Sigmoid colon (tissue), 7 donors: ENCODE measurements around the gene MRPL4. TPM values are rescaled to one million over a fixed set of nuclear protein-coding genes. Genes with fewer than 3 reads are reported as not detected.

Experiments
- DNase-seq: peaks from one replicate; pipeline ENCODE4 v3.0.0-alpha.2; 2019
- H3K27ac ChIP-seq, 4 donors: fragments of 200-600 bp; sonication (generic); one replicate each; pipeline ENCODE4 v1.5.1; 2016 to 2019; ENCODE audit warnings: mild to moderate bottlenecking in 1 of 4
- H3K27me3 ChIP-seq, 3 donors: fragments of 200-600 bp; sonication (generic); one replicate each; pipeline ENCODE4 v1.5.1; 2019; ENCODE audit warnings: mild to moderate bottlenecking in 1 of 3
- H3K36me3 ChIP-seq, 4 donors: fragments of 200-600 bp; sonication (generic); one replicate each; pipeline ENCODE4 v1.5.1; 2016 to 2019
- H3K4me1 ChIP-seq, 4 donors: fragments of 200-600 bp; sonication (generic); one replicate each; pipeline ENCODE4 v1.5.1; 2017 to 2019
- H3K4me3 ChIP-seq, 4 donors: fragments of 200-600 bp; sonication (generic); one replicate each; pipeline ENCODE4 v1.5.1; 2017 to 2019; ENCODE audit warnings: mild to moderate bottlenecking in 2 of 4, moderate library complexity in 1 of 4
- H3K9me3 ChIP-seq, 4 donors: fragments of 200-600 bp in 3 of 4; sonication (generic) in 3 of 4; one replicate each; pipeline versions ENCODE4 v1.5.1 to v1.6.1; 2013 to 2019
- CTCF ChIP-seq, 4 experiments: fragments of 450-650 bp in 3 of 4; fragments of 200-600 bp in 1 of 4; IDR thresholded peaks; one replicate each; pipeline ENCODE4 v1.5.1; 2016 to 2019; ENCODE audit warnings: antibody characterized with exemption in 4 of 4, mild to moderate bottlenecking in 3 of 4, moderate library complexity in 2 of 4
- EP300 ChIP-seq, 4 donors: sonication (generic); formaldehyde crosslinking; IDR thresholded peaks; one replicate each; pipeline ENCODE4 v1.6.1; 2017; ENCODE audit warnings: antibody characterized with exemption in 4 of 4
- POLR2A ChIP-seq, 2 donors: fragments of 450-650 bp; IDR thresholded peaks; one replicate each; pipeline ENCODE4 v1.6.1; 2016; ENCODE audit warnings: antibody characterized with exemption in 2 of 2, mild to moderate bottlenecking in 2 of 2, moderate library complexity in 2 of 2
- POLR2AphosphoS5 ChIP-seq, 4 donors: sonication (generic); formaldehyde crosslinking; IDR thresholded peaks; one replicate each; pipeline ENCODE4 v1.6.1; 2017; ENCODE audit warnings: antibody characterized with exemption in 4 of 4
- WGBS, 2 donors: extraction: QIAGEN DNeasy Blood & Tissue Kit; methylation state at CpG; one replicate each; pipeline ENCODE4 v1.1.7; 2013; 5-methylcytosine and 5-hydroxymethylcytosine counted together
- intact Hi-C: fragments of 100-400 bp; cut with DNase I; formaldehyde crosslinking; loops from one replicate; pipeline ENCODE4 v1.15.1; 2023
- polyA plus RNA-seq, 3 donors: library from polyadenylated mRNA; stranded (reverse); fragments of 200-250 nt; gene quantifications; one replicate each; pipeline ENCODE4 v1.2.3, GENCODE V29; 2013
- total RNA-seq, 4 donors: library from RNA; depleted of rRNA; stranded (reverse); fragments of >200 nt; gene quantifications; one replicate each; pipeline ENCODE4 v1.1.0, GENCODE V29; 2016
- donor health status: healthy with polysubstance abuse.
- donor health status: Bipolar disorder and iron deficiency.
- donor health status: healthy.

MRPL4 gene
- total and polyA plus RNA-seq, 7 donors = 37.9 to 85.2 (median 56.7) TPM

- intact Hi-C loops = no loop called here
- no peak for DNase-seq
- Histone ChIP-seq H3K4me1 (peaks cover 2 to 36% (median 23%) of the 10 kb centered on the region in 4 donors), H3K27ac (peak overlapping the region; percentile 82 to 89 (median 88)), H3K4me3 (peak overlapping the region in 1 of 4 donors; percentile 99), H3K27me3 (no peaks in the 10 kb centered on the region), H3K9me3 (no peaks in the 10 kb centered on the region), H3K36me3 (peaks cover 0 to 13% (median 4%) of the 10 kb centered on the region in 4 donors)
- 81% methylated on average over 5 of the region's 5 CpGs for WGBS, 2 donors
- TF ChIP-seq CTCF (IDR thresholded peaks at IDR 0.05) = no peak
Observed at GRCh38 chr19:10228393-10228792, 23.6 kb upstream of the MRPL4 start.

GRCh38 chr19:10228920-10229319, 23.1 kb upstream of the MRPL4 start:
- peak overlapping the region; percentile 82 to 89 (median 88) for H3K27ac ChIP-seq
- peaks cover 2 to 36% (median 23%) of the 10 kb centered on the region in 4 donors for H3K4me1 ChIP-seq
- intact Hi-C loops = no loop called here
- no peak for DNase-seq
- WGBS, 2 donors = 28 to 37% methylated on average over 2 of the region's 2 CpGs
- H3K36me3 ChIP-seq = peaks cover 0 to 8% (median 2%) of the 10 kb centered on the region in 4 donors
- H3K27me3 ChIP-seq = no peaks in the 10 kb centered on the region
- no peaks in the 10 kb centered on the region for H3K9me3 ChIP-seq
- TF ChIP-seq POLR2AphosphoS5 (IDR thresholded peaks at IDR 0.05) (no peak), POLR2A (IDR thresholded peaks at IDR 0.05) (no peak), EP300 (IDR thresholded peaks at IDR 0.05) (no peak), CTCF (IDR thresholded peaks at IDR 0.05) (peak in 3 of 4 experiments; percentile 19 to 35 (median 21))
- H3K4me3 ChIP-seq = peak overlapping the region in 3 of 4 donors; percentile 88 to 99 (median 98)

- Histone ChIP-seq H3K27me3 (no peaks in the 10 kb centered on the region), H3K4me1 (peaks cover 2 to 36% (median 23%) of the 10 kb centered on the region in 4 donors), H3K4me3 (peak overlapping the region; percentile 66 to 99 (median 93)), H3K27ac (peak overlapping the region; percentile 82 to 89 (median 88)), H3K36me3 (no peaks in the 10 kb centered on the region), H3K9me3 (no peaks in the 10 kb centered on the region)
- peak; percentile 80 for DNase-seq
- intact Hi-C loops = loop anchor here (2.0 kb wide), 1 partner anchor 20 kb away; no protein-coding TSS in a partner anchor
- peak in 1 of 4 donors; percentile 40 for TF ChIP-seq POLR2AphosphoS5 (IDR thresholded peaks at IDR 0.05)
- TF ChIP-seq EP300 (IDR thresholded peaks at IDR 0.05) = no peak
- no peak for TF ChIP-seq POLR2A (IDR thresholded peaks at IDR 0.05)
- 1 to 2% methylated on average over 70 of the region's 70 CpGs for WGBS, 2 donors
Observed at GRCh38 chr19:10230173-10230860, 21.7 kb upstream of the MRPL4 start.

GRCh38 chr19:10230861-10231611, 21.0 kb upstream of the MRPL4 start, which contains the start of gene S1PR2:
TSS of gene S1PR2 (minus strand) at chr19:10231331. CDS start at chr19:10224905, 6,426 bp downstream.
- Histone ChIP-seq H3K36me3 (no peaks in the 10 kb centered on the region), H3K4me3 (peak within 1 kb of the TSS; percentile 66 to 99 (median 93)), H3K9me3 (no peaks in the 10 kb centered on the region), H3K4me1 (peaks cover 2 to 35% (median 19%) of the 10 kb centered on the region in 4 donors), H3K27ac (peak within 1 kb of the TSS; percentile 82 to 89 (median 88)), H3K27me3 (no peaks in the 10 kb centered on the region)
- WGBS, 2 donors = 0 to 1% methylated on average over 73 of the region's 73 CpGs
- intact Hi-C loops = loop anchor here (2.0 kb wide), 1 partner anchor 20 kb away; no protein-coding TSS in a partner anchor
- TF ChIP-seq POLR2A (IDR thresholded peaks at IDR 0.05) = peak; percentile 21 to 32
- peak; percentile 13 to 70 (median 59) for TF ChIP-seq POLR2AphosphoS5 (IDR thresholded peaks at IDR 0.05)
- no peak for TF ChIP-seq EP300 (IDR thresholded peaks at IDR 0.05)
- DNase-seq = peak; percentile 92

GRCh38 chr19:10231612-10232228, 20.3 kb upstream of the MRPL4 start:
- no peaks in the 10 kb centered on the region for H3K27me3 ChIP-seq
- H3K4me3 ChIP-seq = peak overlapping the region; percentile 66 to 99 (median 93)
- intact Hi-C loops = loop anchor here (2.0 kb wide), 1 partner anchor 19 kb away; no protein-coding TSS in a partner anchor
- no peaks in the 10 kb centered on the region for H3K9me3 ChIP-seq
- DNase-seq = no peak
- WGBS, 2 donors = 71 to 76% methylated on average over 8 of the region's 8 CpGs
- H3K27ac ChIP-seq = peak overlapping the region; percentile 82 to 89 (median 88)
- no peaks in the 10 kb centered on the region for H3K36me3 ChIP-seq
- TF ChIP-seq POLR2AphosphoS5 (IDR thresholded peaks at IDR 0.05) = no peak
- TF ChIP-seq EP300 (IDR thresholded peaks at IDR 0.05) = no peak
- no peak for TF ChIP-seq POLR2A (IDR thresholded peaks at IDR 0.05)
- no peak for TF ChIP-seq CTCF (IDR thresholded peaks at IDR 0.05)
- H3K4me1 ChIP-seq = peaks cover 2 to 28% (median 19%) of the 10 kb centered on the region in 4 donors
